ENCODE results near the gene BATF2. TPM values are rescaled to one million over a fixed set of nuclear protein-coding genes. Genes with fewer than 3 reads are reported as not detected.

The BATF2 gene, protein sequence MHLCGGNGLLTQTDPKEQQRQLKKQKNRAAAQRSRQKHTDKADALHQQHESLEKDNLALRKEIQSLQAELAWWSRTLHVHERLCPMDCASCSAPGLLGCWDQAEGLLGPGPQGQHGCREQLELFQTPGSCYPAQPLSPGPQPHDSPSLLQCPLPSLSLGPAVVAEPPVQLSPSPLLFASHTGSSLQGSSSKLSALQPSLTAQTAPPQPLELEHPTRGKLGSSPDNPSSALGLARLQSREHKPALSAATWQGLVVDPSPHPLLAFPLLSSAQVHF
- total RNA-seq (10 to 100 TPM in 2 of 9 donors, 1 to 10 TPM in 6, under 1 TPM in 1; 0.67 to 34.5 (median 6.4) TPM), polyA plus RNA-seq (1 to 10 TPM; 3.3 to 8.5 (median 3.7) TPM)
- long read RNA-seq, donor 1, partial matches to known transcripts = 0 of 1 reads
- long read RNA-seq, donor 1, other reads (novel, unspliced or antisense) = 0 of 1 reads
- long read RNA-seq, donor 2 = 0 reads
- long read RNA-seq, donor 3, partial matches to known transcripts = 0 of 1 reads
- long read RNA-seq, donor 3, other reads (novel, unspliced or antisense) = 0 of 1 reads
- long read RNA-seq, donor 4, partial matches to known transcripts = 0 of 1 reads
- long read RNA-seq, donor 4, other reads (novel, unspliced or antisense) = 0 of 1 reads
- long read RNA-seq, donor 5, transcript BATF2-201 (3 exons, 2,142 nt) = minor isoform, 5 of 12 reads
- long read RNA-seq, donor 5, transcript BATF2-202 (2 exons, 1,949 nt) = major isoform, 6 of 12 reads
- long read RNA-seq, donor 5, partial matches to known transcripts = 0 of 12 reads
- long read RNA-seq, donor 5, other reads (novel, unspliced or antisense) = 0 of 12 reads
- long read RNA-seq, donor 6, partial matches to known transcripts = 0 of 2 reads
- long read RNA-seq, donor 6, other reads (novel, unspliced or antisense) = 0 of 2 reads
- long read RNA-seq, donor 7 = 0 reads
- long read RNA-seq, donor 8 = 0 reads
- long read RNA-seq, donor 9 = 0 reads
- long read RNA-seq, donor 10 = 0 reads

DNA sequence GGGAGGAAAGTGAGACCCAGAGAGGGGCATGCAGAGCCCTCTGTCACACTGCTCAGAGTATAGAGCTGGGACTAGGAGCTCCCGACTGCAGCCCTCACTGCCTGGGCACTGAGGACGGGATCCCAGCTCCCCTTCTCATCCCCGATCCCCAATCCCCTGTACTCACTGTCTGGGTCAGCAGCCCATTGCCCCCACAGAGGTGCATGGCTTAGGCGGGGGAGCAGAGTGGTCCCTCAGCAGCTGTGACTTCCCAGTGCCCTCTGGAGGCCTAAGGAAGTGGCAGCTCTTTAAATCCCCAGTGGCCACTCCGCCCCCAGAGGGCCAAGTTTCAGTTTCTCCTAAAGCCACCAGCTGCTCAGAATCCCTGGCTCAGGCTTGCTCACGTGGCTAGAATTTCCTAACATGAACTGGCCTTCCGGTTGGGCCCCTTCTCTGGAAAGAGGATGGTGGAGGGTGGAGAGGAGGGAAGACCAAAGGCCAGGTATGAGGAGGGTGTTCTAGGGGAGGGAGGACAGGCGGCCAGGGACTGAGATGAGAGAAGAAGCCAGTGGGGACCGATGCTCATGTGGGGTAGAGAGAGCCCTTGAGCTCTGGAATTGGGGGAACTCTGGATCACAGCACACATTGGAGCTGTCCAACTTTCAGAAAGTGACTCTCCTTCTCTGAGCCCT lies at the start of gene BATF2:
Gene BATF2 (minus strand): TSS at position 262 of the 671 bp plus-strand sequence. CDS start 57 bp downstream, at position 205.
- DNase-seq = peak; percentile 72 to 94 (median 89)
- Histone ChIP-seq H3K4me3 (peak within 1 kb of the TSS in 2 of 4 donors; percentile 29 to 57), H3K36me3 (replicated peaks in 1 of 2) (no peaks in the 10 kb centered on the region), H3K4me1 (replicated peaks in 1 of 2) (peaks cover 15 to 16% of the 10 kb centered on the region in 2 donors), H3K27me3 (no peaks in the 10 kb centered on the region), H3K27ac (peak within 1 kb of the TSS in 4 of 5 donors; percentile 48 to 81 (median 62)), H3K9me3 (replicated peaks in 1 of 3) (no peaks in the 10 kb centered on the region)
- intact Hi-C loops (cut with DNase I) = loop anchor here in 1 of 2 donors (10.0 kb wide), 2 partner anchors 62 to 152 kb away; partner anchors contain the start of genes CDC42BPG and GPHA2
- peak; percentile 46 to 84 for TF ChIP-seq POLR2A (IDR thresholded peaks at IDR 0.05)
- TF ChIP-seq, protein P1, sequence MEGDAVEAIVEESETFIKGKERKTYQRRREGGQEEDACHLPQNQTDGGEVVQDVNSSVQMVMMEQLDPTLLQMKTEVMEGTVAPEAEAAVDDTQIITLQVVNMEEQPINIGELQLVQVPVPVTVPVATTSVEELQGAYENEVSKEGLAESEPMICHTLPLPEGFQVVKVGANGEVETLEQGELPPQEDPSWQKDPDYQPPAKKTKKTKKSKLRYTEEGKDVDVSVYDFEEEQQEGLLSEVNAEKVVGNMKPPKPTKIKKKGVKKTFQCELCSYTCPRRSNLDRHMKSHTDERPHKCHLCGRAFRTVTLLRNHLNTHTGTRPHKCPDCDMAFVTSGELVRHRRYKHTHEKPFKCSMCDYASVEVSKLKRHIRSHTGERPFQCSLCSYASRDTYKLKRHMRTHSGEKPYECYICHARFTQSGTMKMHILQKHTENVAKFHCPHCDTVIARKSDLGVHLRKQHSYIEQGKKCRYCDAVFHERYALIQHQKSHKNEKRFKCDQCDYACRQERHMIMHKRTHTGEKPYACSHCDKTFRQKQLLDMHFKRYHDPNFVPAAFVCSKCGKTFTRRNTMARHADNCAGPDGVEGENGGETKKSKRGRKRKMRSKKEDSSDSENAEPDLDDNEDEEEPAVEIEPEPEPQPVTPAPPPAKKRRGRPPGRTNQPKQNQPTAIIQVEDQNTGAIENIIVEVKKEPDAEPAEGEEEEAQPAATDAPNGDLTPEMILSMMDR (IDR thresholded peaks at IDR 0.05) = peak; percentile 35 to 78 (median 62)
- 16 to 32% (median 23%) methylated on average over 4 to 9 of the region's 9 CpGs for WGBS, 4 donors

DNA sequence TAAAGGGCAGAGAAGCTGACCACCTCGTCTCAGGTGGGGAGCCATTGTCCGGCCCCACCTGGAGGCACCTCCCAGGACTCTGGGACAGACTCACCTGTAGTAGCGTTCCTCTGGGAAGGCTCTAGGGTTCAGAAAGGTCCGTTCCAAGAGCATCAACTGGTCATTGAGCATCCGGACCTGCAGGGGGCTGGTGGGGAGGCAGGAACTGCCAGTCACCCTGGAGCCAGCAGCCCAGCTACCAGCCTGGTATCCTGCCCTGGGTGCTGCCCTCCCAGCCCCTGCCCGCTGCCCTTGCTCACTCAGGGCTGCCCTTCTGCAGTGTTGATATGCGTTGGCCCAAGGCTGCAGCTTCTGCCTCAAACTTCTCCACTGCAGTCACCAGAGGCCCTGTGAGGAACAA lies 49.0 kb upstream of the BATF2 start:
- H3K36me3 ChIP-seq (replicated peaks in 1 of 2) = no peaks in the 10 kb centered on the region
- DNase-seq = no peak
- TF ChIP-seq, protein P1 (IDR thresholded peaks at IDR 0.05) = no peak
- no peak for TF ChIP-seq POLR2A (IDR thresholded peaks at IDR 0.05)
- intact Hi-C loops (cut with DNase I) = no loop called here
- WGBS, 4 donors = 85 to 95% (median 89%) methylated on average over 6 to 7 of the region's 7 CpGs
- H3K27me3 ChIP-seq = no peaks in the 10 kb centered on the region
- H3K4me3 ChIP-seq = no peak overlapping the region
- H3K27ac ChIP-seq = no peak overlapping the region
- peaks cover 0 to 26% of the 10 kb centered on the region in 2 donors for H3K4me1 ChIP-seq (replicated peaks in 1 of 2)
- H3K9me3 ChIP-seq (replicated peaks in 1 of 3) = no peaks in the 10 kb centered on the region

DNA sequence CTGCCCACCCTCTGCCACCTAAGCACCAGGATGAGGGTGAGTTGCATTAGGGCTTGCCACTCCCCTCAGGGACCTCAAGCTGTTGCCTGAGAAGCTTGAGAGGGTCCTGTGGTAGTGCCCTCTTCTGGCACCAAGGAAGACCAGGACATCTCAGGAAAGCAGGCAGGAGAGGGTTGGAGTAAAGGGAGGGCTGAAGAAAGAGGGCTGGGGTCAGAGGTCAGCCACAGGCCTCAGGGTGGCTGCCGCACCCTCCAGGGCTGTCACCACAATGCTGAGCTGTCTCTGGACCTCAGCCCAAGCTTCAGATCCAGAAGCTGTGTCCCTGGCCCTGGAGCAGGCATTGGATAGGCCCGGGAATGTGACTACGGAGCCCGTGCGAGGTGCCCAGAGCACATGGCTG lies 48.3 kb upstream of the BATF2 start:
- 71 to 85% (median 80%) methylated on average over 4 to 5 of the region's 5 CpGs for WGBS, 4 donors
- intact Hi-C loops (cut with DNase I) = no loop called here
- peaks cover 0 to 31% of the 10 kb centered on the region in 2 donors for H3K4me1 ChIP-seq (replicated peaks in 1 of 2)

More for the DNA sequence above, 48.3 kb upstream of the BATF2 start:
- no peak for TF ChIP-seq POLR2A (IDR thresholded peaks at IDR 0.05)
- TF ChIP-seq, protein P1 (IDR thresholded peaks at IDR 0.05) = no peak
- peak in 1 of 7 donors; percentile 32 for DNase-seq
- no peak overlapping the region for H3K4me3 ChIP-seq
- H3K27me3 ChIP-seq = no peaks in the 10 kb centered on the region
- H3K36me3 ChIP-seq (replicated peaks in 1 of 2) = no peaks in the 10 kb centered on the region
- no peak overlapping the region for H3K27ac ChIP-seq
- H3K9me3 ChIP-seq (replicated peaks in 1 of 3) = no peaks in the 10 kb centered on the region

Measured in adrenal gland (tissue), 19 donors.